ENCODE data around the gene NECTIN3. TPM values are rescaled to one million over a fixed set of nuclear protein-coding genes. Genes with fewer than 3 reads are reported as not detected.

Gene NECTIN3
- total and polyA plus RNA-seq, 8 donors, result 1.3 to 10.3 (median 6.6) TPM

DNA sequence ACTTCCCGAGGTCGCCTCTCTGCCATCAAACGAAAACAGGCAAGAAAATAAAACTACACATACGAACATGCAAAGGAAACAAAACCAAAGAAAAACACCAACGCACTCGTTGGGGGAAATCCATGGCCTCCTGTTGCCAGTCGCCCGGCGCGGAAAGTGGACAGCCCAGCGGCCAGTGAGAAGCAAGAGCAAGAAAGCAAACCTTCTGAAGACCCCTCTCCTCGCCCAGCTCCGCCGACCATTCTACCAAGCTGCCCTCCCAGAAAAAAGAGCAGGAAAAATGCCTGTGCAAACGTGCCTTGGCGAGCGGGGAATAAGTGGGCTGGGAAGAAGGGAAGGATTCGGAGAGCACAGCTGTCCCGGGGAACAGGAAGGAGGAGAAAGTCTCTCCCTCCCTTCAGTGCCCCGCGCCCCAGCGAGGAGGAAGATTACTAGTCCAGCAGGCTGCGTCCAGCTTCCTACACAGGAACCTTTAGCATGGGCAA lies 802 bp upstream of the NECTIN3 start:
- intact Hi-C loops (cut with DNase I), result no loop called here
- ATAC-seq (peak; percentile 47 to 71 (median 56)), DNase-seq (peak in 1 of 6 donors; percentile 59), FAIRE-seq (no peak)
- H3K36me3 ChIP-seq, result no peaks in the 10 kb centered on the region
- peaks cover 0 to 5% (median 0%) of the 10 kb centered on the region in 3 donors for H3K4me1 ChIP-seq
- no peaks in the 10 kb centered on the region for H3K27me3 ChIP-seq
- no peaks in the 10 kb centered on the region for H3K9me3 ChIP-seq
- TF ChIP-seq, protein P1, sequence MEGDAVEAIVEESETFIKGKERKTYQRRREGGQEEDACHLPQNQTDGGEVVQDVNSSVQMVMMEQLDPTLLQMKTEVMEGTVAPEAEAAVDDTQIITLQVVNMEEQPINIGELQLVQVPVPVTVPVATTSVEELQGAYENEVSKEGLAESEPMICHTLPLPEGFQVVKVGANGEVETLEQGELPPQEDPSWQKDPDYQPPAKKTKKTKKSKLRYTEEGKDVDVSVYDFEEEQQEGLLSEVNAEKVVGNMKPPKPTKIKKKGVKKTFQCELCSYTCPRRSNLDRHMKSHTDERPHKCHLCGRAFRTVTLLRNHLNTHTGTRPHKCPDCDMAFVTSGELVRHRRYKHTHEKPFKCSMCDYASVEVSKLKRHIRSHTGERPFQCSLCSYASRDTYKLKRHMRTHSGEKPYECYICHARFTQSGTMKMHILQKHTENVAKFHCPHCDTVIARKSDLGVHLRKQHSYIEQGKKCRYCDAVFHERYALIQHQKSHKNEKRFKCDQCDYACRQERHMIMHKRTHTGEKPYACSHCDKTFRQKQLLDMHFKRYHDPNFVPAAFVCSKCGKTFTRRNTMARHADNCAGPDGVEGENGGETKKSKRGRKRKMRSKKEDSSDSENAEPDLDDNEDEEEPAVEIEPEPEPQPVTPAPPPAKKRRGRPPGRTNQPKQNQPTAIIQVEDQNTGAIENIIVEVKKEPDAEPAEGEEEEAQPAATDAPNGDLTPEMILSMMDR (IDR thresholded peaks at IDR 0.05), result no peak
- peak overlapping the region; percentile 62 to 91 (median 76) for H3K4me3 ChIP-seq
- WGBS, 2 donors, result 0 to 1% methylated on average over 21 to 22 of the region's 23 CpGs
- peak overlapping the region; percentile 51 to 88 (median 74) for H3K27ac ChIP-seq

GRCh38 chr3:111072031-111072921 lies 660 bp downstream of the NECTIN3 start:
- Histone ChIP-seq H3K9me3 (no peaks in the 10 kb centered on the region), H3K36me3 (no peaks in the 10 kb centered on the region), H3K27ac (peak overlapping the region; percentile 51 to 88 (median 74)), H3K27me3 (no peaks in the 10 kb centered on the region), H3K4me1 (peaks cover 0 to 5% (median 0%) of the 10 kb centered on the region in 3 donors), H3K4me3 (peak overlapping the region; percentile 62 to 91 (median 76))
- intact Hi-C loops (cut with DNase I), result no loop called here
- 0% methylated on average over 65 to 71 of the region's 71 CpGs for WGBS, 2 donors
- TF ChIP-seq, protein P1 (IDR thresholded peaks at IDR 0.05), result no peak
- ATAC-seq (peak; percentile 18 to 44 (median 28)), FAIRE-seq (no peak), DNase-seq (peak; percentile 34 to 82 (median 50))

GRCh38 chr3:111073218-111073617 lies 1.6 kb downstream of the NECTIN3 start:
- Histone ChIP-seq H3K27ac (no peak overlapping the region), H3K4me1 (peaks cover 0 to 5% (median 0%) of the 10 kb centered on the region in 3 donors), H3K27me3 (no peaks in the 10 kb centered on the region), H3K9me3 (no peaks in the 10 kb centered on the region), H3K4me3 (peak overlapping the region in 2 of 4 donors; percentile 88 to 91), H3K36me3 (no peaks in the 10 kb centered on the region)
- intact Hi-C loops (cut with DNase I), result no loop called here
- 60 to 63% methylated on average over 5 of the region's 5 CpGs for WGBS, 2 donors
- FAIRE-seq, result no peak
- no peak for ATAC-seq
- TF ChIP-seq, protein P1 (IDR thresholded peaks at IDR 0.05), result no peak
- DNase-seq, result no peak

DNA sequence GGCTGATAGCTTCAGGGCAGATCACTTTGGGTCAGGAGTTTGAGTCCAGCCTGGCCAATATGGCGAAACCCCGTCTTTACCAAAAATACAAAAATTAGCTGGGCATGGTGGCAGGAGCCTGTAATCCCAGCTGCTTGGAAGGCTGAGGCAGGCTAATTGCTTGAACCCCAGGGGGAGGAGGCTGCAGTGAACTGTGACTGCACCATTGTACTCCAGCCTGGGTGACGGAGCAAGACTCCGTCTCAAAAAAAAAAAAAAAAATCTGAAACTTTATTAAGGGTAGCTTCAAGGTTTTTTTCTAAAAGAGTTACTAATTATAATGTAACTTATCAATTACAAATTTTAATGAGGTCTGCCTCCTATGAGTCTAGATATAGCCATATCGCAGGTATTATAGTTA lies 5.1 kb downstream of the NECTIN3 start:
- FAIRE-seq (no peak), ATAC-seq (no peak), DNase-seq (no peak)
- no peak overlapping the region for H3K27ac ChIP-seq
- WGBS, 2 donors, result 96 to 98% methylated on average over 5 of the region's 5 CpGs
- H3K27me3 ChIP-seq, result no peaks in the 10 kb centered on the region
- H3K36me3 ChIP-seq, result no peaks in the 10 kb centered on the region
- intact Hi-C loops (cut with DNase I), result no loop called here
- TF ChIP-seq, protein P1 (IDR thresholded peaks at IDR 0.05), result no peak
- no peak overlapping the region for H3K4me3 ChIP-seq
- H3K9me3 ChIP-seq, result no peaks in the 10 kb centered on the region
- peaks cover 0 to 5% (median 0%) of the 10 kb centered on the region in 3 donors for H3K4me1 ChIP-seq
